ENCODE results near the gene MAGI1.
A peak's percentile ranks its signal among the peaks of the same experiment; 100 is the strongest.

Gene MAGI1

DNA sequence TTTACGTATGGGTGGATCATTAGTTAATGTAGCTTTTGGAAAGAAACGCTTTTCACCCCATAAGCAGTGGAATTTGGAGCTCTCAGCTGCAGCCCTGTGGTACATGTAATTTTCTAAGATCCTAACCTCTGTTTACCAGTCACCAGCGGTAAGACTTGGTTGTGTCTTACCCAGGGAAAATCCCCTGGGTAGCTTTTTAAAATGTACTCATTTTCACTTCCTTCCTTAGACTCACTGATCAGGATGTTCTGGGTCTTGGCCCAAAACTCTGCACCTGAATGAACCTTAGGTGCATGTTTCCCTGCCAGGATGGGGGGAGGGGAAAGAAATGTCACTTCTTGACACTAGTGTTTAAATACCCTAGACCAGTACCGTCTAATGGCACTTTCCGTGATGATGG is 605.2 kb downstream of the MAGI1 start:
- Histone ChIP-seq H3K14ac (ENCODE audit: low read length in 2 of 2) (no peak overlapping the region), H3K79me1 (replicated peaks; ENCODE audit: low read length, poor library complexity, severe bottlenecking) (no peaks in the 10 kb centered on the region), H2AFZ (ENCODE audit: low read depth, low read length) (no peak overlapping the region), H2AK5ac (ENCODE audit: low read length, severe bottlenecking) (no peak overlapping the region), H4K8ac (ENCODE audit: low read length) (no peak overlapping the region), H3K9me3 (ENCODE audit: control insufficient read depth, low read length) (no peaks in the 10 kb centered on the region), H3K4me3 (ENCODE audit: insufficient read depth in 1 of 2, low read depth in 1 of 2, low read length in 2 of 2) (no peak overlapping the region), H3K23ac (ENCODE audit: low read length in 2 of 2) (no peak overlapping the region), H3K27ac (ENCODE audit: low read length, poor library complexity, severe bottlenecking) (no peak overlapping the region), H3K18ac (ENCODE audit: low read depth in 1 of 2, low read length in 2 of 2) (no peak overlapping the region), H3K4me2 (ENCODE audit: low read length, poor library complexity, severe bottlenecking) (no peak overlapping the region), H2BK15ac (ENCODE audit: low read depth, poor library complexity, severe bottlenecking) (no peak overlapping the region), H3K9ac (ENCODE audit: low read length) (no peak overlapping the region), H2BK12ac (ENCODE audit: low read length in 2 of 2) (no peak overlapping the region), H3K4me1 (ENCODE audit: control insufficient read depth, insufficient read depth, low read depth, low read length) (no peaks in the 10 kb centered on the region), H2BK120ac (ENCODE audit: low read depth, low read length) (no peak overlapping the region), H3K4ac (ENCODE audit: low read depth in 1 of 2, low read length in 2 of 2) (no peak overlapping the region), H2BK5ac (ENCODE audit: low read depth, low read length, poor library complexity, severe bottlenecking) (no peak overlapping the region), H4K91ac (ENCODE audit: low read length) (no peak overlapping the region), H3K27me3 (ENCODE audit: control insufficient read depth in 1 of 2, insufficient read depth in 1 of 2, low read length in 2 of 2) (no peaks in the 10 kb centered on the region), H3K36me3 (ENCODE audit: control insufficient read depth in 1 of 2, insufficient read depth in 2 of 2, low read depth in 1 of 2, low read length in 2 of 2) (peaks cover 4 to 48% of the 10 kb centered on the region in 2 experiments)
- WGBS, result 98% methylated on average over 5 of the region's 5 CpGs
- no peak for DNase-seq

GRCh38 chr3:65432388-65433003 is 606.2 kb downstream of the MAGI1 start:
- no peak for DNase-seq
- H3K23ac ChIP-seq (ENCODE audit: low read length in 2 of 2), result no peak overlapping the region
- H3K27me3 ChIP-seq (ENCODE audit: control insufficient read depth in 1 of 2, insufficient read depth in 1 of 2, low read length in 2 of 2), result no peaks in the 10 kb centered on the region
- H3K14ac ChIP-seq (ENCODE audit: low read length in 2 of 2), result no peak overlapping the region
- no peak overlapping the region for H2BK12ac ChIP-seq (ENCODE audit: low read length in 2 of 2)
- H3K4me1 ChIP-seq (ENCODE audit: control insufficient read depth, insufficient read depth, low read depth, low read length), result no peaks in the 10 kb centered on the region
- no peak overlapping the region for H2AFZ ChIP-seq (ENCODE audit: low read depth, low read length)
- no peak overlapping the region for H3K27ac ChIP-seq (ENCODE audit: low read length, poor library complexity, severe bottlenecking)
- no peak overlapping the region for H3K9ac ChIP-seq (ENCODE audit: low read length)
- no peak overlapping the region for H2BK15ac ChIP-seq (ENCODE audit: low read depth, poor library complexity, severe bottlenecking)
- no peaks in the 10 kb centered on the region for H3K9me3 ChIP-seq (ENCODE audit: control insufficient read depth, low read length)
- peaks cover 4 to 50% of the 10 kb centered on the region in 2 experiments for H3K36me3 ChIP-seq (ENCODE audit: control insufficient read depth in 1 of 2, insufficient read depth in 2 of 2, low read depth in 1 of 2, low read length in 2 of 2)
- no peak overlapping the region for H3K4me3 ChIP-seq (ENCODE audit: insufficient read depth in 1 of 2, low read depth in 1 of 2, low read length in 2 of 2)
- no peak overlapping the region for H3K18ac ChIP-seq (ENCODE audit: low read depth in 1 of 2, low read length in 2 of 2)
- no peak overlapping the region for H4K91ac ChIP-seq (ENCODE audit: low read length)
- H3K4ac ChIP-seq (ENCODE audit: low read depth in 1 of 2, low read length in 2 of 2), result no peak overlapping the region
- 98% methylated on average over 6 of the region's 6 CpGs for WGBS
- no peaks in the 10 kb centered on the region for H3K79me1 ChIP-seq (replicated peaks; ENCODE audit: low read length, poor library complexity, severe bottlenecking)
- no peak overlapping the region for H2BK5ac ChIP-seq (ENCODE audit: low read depth, low read length, poor library complexity, severe bottlenecking)
- H2BK120ac ChIP-seq (ENCODE audit: low read depth, low read length), result no peak overlapping the region
- no peak overlapping the region for H3K4me2 ChIP-seq (ENCODE audit: low read length, poor library complexity, severe bottlenecking)
- H4K8ac ChIP-seq (ENCODE audit: low read length), result no peak overlapping the region
- no peak overlapping the region for H2AK5ac ChIP-seq (ENCODE audit: low read length, severe bottlenecking)

DNA sequence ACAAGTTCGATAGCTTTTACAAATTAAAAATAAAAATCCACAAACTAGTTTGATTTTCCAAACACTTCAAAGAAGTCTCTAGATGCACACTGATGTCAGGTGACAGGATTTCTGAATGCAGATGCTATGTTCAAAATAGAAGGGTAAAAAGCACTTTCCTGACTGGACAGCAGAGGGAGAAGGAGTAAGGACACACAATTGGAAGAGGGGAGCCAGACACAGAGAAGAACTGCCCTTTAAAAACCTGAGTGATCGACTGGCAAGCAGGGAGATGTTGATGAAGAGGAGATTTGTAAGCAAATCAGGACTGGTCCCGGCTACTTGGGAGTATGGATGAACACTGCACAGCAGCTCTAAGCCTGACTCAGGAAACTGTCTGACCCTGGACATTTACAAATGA is 612.8 kb downstream of the MAGI1 start:
- Histone ChIP-seq H2AK5ac (ENCODE audit: low read length, severe bottlenecking) (no peak overlapping the region), H2BK120ac (ENCODE audit: low read depth, low read length) (no peak overlapping the region), H3K4me2 (ENCODE audit: low read length, poor library complexity, severe bottlenecking) (no peak overlapping the region), H2BK15ac (ENCODE audit: low read depth, poor library complexity, severe bottlenecking) (no peak overlapping the region), H3K27me3 (ENCODE audit: control insufficient read depth in 1 of 2, insufficient read depth in 1 of 2, low read length in 2 of 2) (no peaks in the 10 kb centered on the region), H3K14ac (ENCODE audit: low read length in 2 of 2) (no peak overlapping the region), H4K8ac (ENCODE audit: low read length) (no peak overlapping the region), H2BK12ac (ENCODE audit: low read length in 2 of 2) (no peak overlapping the region), H2BK5ac (ENCODE audit: low read depth, low read length, poor library complexity, severe bottlenecking) (no peak overlapping the region), H4K91ac (ENCODE audit: low read length) (no peak overlapping the region), H3K36me3 (ENCODE audit: control insufficient read depth in 1 of 2, insufficient read depth in 2 of 2, low read depth in 1 of 2, low read length in 2 of 2) (peaks cover 4 to 41% of the 10 kb centered on the region in 2 experiments), H2AFZ (ENCODE audit: low read depth, low read length) (no peak overlapping the region), H3K4me3 (ENCODE audit: insufficient read depth in 1 of 2, low read depth in 1 of 2, low read length in 2 of 2) (no peak overlapping the region), H3K27ac (ENCODE audit: low read length, poor library complexity, severe bottlenecking) (no peak overlapping the region), H3K9ac (ENCODE audit: low read length) (no peak overlapping the region), H3K4me1 (ENCODE audit: control insufficient read depth, insufficient read depth, low read depth, low read length) (no peaks in the 10 kb centered on the region), H3K23ac (ENCODE audit: low read length in 2 of 2) (no peak overlapping the region), H3K9me3 (ENCODE audit: control insufficient read depth, low read length) (no peaks in the 10 kb centered on the region), H3K79me1 (replicated peaks; ENCODE audit: low read length, poor library complexity, severe bottlenecking) (no peaks in the 10 kb centered on the region), H3K18ac (ENCODE audit: low read depth in 1 of 2, low read length in 2 of 2) (no peak overlapping the region), H3K4ac (ENCODE audit: low read depth in 1 of 2, low read length in 2 of 2) (no peak overlapping the region)
- DNase-seq, result peak; percentile 20
- WGBS, result 93% methylated on average over 3 of the region's 3 CpGs

GRCh38 chr3:65422154-65422553 is 616.6 kb downstream of the MAGI1 start:
- Histone ChIP-seq H3K23ac (ENCODE audit: low read length in 2 of 2) (no peak overlapping the region), H2BK15ac (ENCODE audit: low read depth, poor library complexity, severe bottlenecking) (no peak overlapping the region), H2BK12ac (ENCODE audit: low read length in 2 of 2) (no peak overlapping the region), H3K9me3 (ENCODE audit: control insufficient read depth, low read length) (no peaks in the 10 kb centered on the region), H2BK5ac (ENCODE audit: low read depth, low read length, poor library complexity, severe bottlenecking) (no peak overlapping the region), H3K27ac (ENCODE audit: low read length, poor library complexity, severe bottlenecking) (no peak overlapping the region), H3K36me3 (ENCODE audit: control insufficient read depth in 1 of 2, insufficient read depth in 2 of 2, low read depth in 1 of 2, low read length in 2 of 2) (peaks cover 0 to 11% of the 10 kb centered on the region in 2 experiments), H3K18ac (ENCODE audit: low read depth in 1 of 2, low read length in 2 of 2) (no peak overlapping the region), H3K4ac (ENCODE audit: low read depth in 1 of 2, low read length in 2 of 2) (no peak overlapping the region), H4K8ac (ENCODE audit: low read length) (no peak overlapping the region), H2BK120ac (ENCODE audit: low read depth, low read length) (no peak overlapping the region), H4K91ac (ENCODE audit: low read length) (no peak overlapping the region), H3K9ac (ENCODE audit: low read length) (no peak overlapping the region), H3K14ac (ENCODE audit: low read length in 2 of 2) (no peak overlapping the region), H3K4me1 (ENCODE audit: control insufficient read depth, insufficient read depth, low read depth, low read length) (no peaks in the 10 kb centered on the region), H2AFZ (ENCODE audit: low read depth, low read length) (no peak overlapping the region), H3K79me1 (replicated peaks; ENCODE audit: low read length, poor library complexity, severe bottlenecking) (peaks cover 2% of the 10 kb centered on the region), H2AK5ac (ENCODE audit: low read length, severe bottlenecking) (no peak overlapping the region), H3K4me2 (ENCODE audit: low read length, poor library complexity, severe bottlenecking) (no peak overlapping the region), H3K4me3 (ENCODE audit: insufficient read depth in 1 of 2, low read depth in 1 of 2, low read length in 2 of 2) (no peak overlapping the region), H3K27me3 (ENCODE audit: control insufficient read depth in 1 of 2, insufficient read depth in 1 of 2, low read length in 2 of 2) (no peaks in the 10 kb centered on the region)
- DNase-seq, result no peak
- WGBS, result 88% methylated on average over 2 of the region's 3 CpGs
